ENCODE measurements around the gene FLCN. TPM values are rescaled to one million over a fixed set of nuclear protein-coding genes. Genes with fewer than 3 reads are reported as not detected.
"Not testable (repeated sequence)": the region's sequence is repeated elsewhere in the genome, so short reads cannot be mapped to it uniquely, and the experiment has no call there.

FLCN gene
- polyA plus RNA-seq, 3 donors: 20.8 to 23.0 (median 22.5) TPM

DNA sequence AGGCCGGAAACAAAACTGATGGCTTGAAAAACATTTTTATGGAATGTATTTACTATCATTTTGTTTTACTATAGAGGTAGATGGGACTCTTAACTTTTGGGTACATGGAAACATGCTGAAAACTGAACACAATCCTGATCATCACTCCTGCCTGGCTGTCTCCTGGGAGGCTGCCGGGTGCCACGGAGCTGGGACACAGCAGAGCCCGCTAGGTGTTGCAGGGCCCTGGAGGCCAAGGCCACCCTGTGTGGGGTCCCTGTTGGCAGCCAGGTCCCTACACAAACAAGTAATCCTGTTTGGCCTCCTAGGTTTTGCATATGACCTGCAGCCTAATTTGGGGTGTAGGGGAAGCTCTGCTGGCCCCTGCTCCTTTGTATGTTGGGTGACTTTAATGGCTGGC, 48.4 kb downstream of the FLCN start:
- no peak for DNase-seq (ENCODE audit: low read depth in 3 of 3, low spot score in 2 of 3)

DNA sequence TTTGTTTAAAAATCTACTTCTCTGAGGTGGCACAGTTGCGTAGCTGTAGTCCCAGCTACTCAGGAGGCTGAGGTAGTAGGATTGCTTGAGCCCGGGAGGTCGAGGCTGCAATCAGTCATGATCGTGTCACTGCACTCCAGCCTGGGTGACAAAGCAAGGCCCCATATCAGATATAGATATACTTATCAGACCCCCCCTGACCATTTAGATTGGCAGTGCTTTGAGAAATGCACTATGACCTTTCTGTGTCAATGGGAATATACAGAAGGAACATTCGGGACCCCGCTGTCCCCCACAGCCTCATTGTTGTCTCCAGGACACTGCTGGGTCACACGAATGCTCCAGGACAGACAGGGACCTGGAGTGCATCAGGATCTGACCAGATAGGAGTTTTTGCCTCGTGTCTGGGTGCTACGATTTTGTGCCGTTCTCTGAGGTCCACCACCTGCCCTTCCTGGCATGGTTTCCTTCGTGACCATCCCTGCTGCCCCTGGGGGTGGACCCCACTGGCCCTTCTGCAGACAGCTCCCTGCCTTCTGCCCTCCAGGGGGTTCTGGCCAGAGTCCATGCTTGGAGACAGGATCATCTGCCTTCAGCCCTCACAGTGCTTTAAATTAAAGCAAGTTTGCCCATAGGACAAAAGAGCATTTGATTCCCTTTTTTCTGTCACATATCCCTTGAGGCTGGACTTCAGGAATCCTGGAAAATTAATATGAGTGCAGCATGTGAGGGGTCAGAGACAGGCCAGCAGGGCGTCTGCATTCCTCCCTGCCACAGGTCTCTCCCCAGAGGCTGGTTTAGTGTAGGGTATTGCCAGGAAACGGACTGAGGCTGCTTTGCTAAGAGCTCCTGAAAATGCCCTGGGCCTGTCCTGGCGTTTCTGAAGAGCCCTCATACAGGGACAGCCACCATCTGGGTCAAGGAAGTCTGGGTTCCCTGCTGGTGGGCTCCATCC, 50.1 kb downstream of the FLCN start:
- no peak for DNase-seq (ENCODE audit: low read depth in 3 of 3, low spot score in 2 of 3)

DNA sequence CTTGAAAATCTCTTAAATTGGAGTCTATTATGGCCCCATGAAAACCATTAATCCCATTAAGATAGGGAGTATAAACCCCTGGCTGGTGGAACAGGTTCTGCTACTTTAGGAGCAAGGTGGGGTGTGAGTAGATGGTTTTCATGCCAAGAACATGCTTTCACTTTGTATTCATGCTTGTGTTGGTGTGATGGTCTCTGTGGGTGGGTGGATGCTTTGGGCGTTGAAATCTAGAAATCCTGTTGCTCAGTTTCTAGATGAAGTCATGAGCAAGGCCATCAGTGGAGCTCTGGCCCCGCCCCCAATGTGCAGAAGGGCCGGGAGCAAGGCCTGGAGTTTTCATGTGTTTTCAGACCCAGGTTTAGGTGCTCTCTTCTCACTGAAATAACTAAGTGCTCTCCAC, 50.9 kb downstream of the FLCN start:
- no peak for DNase-seq (ENCODE audit: low read depth in 3 of 3, low spot score in 2 of 3)

DNA sequence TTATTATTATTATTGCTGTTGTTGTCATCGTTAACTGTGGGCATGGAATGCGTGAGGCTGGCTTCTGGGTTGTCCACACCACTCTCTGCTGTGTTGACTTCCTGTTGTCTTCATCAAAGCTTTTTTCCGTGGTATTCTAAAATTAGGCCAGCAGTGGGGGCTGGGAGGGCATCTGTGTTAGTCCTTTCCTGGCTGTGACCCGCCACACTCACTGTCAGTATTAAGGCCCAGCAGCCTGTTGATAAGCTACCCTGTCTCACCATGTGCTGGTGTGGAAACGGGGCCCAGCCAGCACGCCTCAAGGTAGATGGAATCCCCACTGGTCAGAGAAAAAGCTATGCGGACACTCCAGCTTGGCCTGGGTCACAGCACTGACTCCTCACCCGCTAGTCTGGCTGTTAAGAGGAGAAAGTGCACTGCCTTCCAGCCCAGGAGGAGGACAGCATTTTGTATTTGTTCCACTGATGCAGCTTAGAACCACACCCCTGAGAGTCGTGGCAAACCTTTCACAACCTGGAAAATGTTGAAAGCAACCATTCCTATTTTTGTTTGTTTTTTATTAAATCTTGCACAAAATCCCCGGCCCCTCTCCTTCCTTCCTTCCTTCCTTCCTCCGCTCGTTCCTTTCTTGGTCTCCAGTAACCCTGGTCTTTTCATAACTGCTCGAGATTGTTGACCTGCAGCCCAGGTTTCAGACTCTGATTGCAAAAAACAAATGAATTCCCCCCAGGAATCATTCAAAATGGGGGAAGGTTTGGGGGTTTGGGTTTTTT, 51.8 kb downstream of the FLCN start:
- not testable (repeated sequence) for DNase-seq (ENCODE audit: low read depth in 3 of 3, low spot score in 2 of 3)

DNA sequence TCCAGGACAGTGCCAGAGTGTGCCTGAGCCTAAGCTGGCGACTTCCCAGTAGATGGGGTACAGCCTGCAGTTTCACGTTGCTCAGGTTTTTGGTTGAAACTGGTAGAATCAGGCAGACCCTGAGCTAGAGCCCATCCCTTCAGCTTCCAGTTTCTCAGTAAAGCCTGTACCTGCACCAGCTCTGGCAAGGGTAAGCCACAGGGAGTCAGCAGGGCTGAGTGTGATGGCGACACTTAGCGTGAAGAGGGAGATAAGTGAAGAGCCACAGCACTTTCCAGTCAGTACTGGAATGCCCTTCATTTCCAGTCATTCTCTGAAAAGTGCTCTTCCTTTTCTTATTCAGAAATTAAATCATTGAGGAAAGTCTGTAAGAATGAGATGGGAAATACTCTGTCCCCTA, 53.2 kb downstream of the FLCN start:
- DNase-seq (ENCODE audit: low read depth in 3 of 3, low spot score in 2 of 3): no peak

DNA sequence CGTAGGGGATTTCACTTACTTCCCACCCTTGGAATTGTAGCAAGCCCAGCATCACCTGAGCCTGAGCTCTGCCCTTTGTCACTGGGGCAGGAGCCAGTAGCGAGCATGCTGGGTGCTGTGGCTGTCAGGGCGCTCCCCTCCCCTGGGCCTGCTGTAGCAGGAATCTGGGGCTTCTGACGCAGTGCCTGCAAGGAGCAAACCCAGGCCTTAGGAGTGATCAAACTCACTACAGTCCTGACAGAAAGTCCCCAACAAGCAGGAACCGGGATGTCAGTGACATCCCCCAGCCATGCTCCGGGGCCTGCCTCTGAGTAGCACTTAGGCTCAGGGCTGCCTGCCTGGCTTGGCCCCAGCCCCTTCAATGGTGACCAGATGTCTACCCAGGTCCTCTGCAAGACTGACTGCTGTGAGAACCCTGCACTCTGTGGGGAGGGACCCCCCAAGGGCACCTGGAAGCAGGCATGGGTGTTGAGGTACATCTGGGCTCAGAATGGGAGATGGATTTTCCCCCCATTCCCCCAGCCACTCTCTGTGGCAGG, 54.3 kb downstream of the FLCN start:
- no peak for DNase-seq (ENCODE audit: low read depth in 3 of 3, low spot score in 2 of 3)

DNA sequence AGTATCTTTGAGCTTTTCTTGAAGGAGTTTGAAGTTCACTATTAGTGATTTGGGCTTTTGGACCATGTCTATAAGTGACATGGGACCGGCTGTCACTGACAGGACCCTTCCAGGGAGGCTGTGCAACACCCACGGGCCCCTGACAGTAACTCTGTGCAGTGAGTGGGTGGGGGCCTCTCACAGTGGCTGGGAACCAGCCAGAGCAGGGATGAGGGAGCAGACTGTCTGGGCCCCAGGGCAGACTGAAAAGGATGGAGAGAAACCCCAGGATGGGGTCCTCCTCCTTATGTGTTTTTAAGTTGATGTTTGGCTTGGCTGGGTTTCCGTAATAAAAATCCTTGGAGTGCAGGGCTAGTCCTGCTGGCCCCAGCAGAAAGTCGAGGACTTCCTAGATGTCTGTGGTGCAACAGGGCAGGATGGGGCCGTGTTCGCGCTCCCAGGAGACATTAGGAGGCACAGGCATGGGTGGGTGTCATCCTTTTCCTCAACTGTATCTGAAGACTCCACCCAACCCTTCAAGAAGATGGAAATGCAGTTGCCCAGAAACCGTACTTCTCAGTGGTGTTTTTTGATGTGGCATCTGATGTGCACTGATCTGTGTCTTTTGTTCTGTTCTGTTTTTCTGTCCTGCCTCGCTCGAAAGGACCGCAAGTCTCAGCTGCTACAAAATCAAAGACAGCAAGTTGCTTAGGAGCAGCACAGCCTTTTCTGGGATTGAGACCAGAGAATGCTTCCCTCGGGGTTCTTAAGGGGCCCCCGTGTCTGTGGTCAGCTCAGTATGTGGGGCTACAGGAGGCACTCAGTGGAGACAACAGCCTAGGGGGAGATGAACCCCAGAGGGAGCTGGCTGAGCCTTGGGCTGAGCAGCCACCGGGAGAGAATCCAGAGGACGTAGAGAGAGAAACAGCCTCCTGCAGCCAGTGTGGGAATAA, 55.0 kb downstream of the FLCN start:
- no peak for DNase-seq (ENCODE audit: low read depth in 3 of 3, low spot score in 2 of 3)

DNA sequence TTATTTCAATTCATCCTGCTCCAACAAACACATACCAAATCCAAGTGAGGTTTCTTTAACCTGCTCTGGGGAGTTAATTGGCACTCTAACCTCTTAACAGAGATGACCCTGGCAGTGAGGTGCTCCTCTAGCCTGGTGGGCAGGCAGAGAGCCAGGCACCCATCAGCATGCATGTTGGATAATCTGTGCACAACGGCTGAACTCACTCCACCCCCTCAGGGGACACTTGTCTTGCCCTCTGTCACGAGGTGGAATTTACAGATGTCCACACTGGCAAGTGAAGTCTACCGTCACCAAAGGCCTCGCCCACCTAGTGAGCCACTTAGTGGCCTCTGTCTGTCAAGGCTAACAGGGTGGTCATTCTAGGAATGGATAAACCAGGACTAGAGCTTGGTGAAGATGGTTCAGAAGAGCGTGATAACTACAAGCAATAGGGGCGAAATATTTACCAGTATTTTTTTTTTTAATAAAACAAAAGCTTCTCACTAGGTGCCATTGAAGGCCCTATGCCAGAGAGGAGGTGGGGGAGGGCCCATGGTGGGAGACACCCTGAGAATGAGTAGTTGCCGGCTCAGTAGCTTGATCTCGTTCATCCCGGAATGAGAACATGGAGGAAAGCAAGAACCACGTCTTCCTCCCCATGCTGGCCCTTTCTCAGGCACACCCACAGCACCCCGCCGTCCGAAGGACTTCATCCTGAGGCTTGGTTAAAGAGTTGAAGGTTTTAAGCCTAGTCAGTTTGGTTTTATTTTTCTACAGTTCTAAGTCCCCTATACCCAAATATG, 56.0 kb downstream of the FLCN start:
- DNase-seq (ENCODE audit: low read depth in 3 of 3, low spot score in 2 of 3): no peak

DNA sequence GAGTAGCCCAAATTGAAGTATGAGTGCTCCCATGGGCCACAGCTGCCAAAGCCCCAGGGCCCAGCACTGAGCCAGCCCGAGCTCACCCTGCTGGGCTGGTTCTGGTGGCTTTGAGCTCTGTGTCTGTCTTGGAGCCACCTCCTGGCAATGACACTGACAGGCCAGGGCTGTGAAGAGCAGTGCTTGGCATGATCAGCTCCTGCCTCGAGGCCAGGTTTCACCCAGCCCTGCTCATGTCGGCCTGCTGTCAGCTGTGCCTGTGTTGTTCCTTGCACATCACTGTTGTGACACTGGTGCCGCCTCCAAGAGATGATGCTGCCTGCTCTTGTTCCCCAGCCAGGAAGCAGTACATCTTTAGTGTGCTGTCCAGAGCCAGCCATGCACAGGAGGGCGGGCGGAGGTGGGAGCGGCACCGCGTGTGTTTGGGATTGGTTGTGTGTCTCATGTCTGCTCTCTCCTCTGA, 56.8 kb downstream of the FLCN start:
- DNase-seq (ENCODE audit: low read depth in 3 of 3, low spot score in 2 of 3): no peak

DNA sequence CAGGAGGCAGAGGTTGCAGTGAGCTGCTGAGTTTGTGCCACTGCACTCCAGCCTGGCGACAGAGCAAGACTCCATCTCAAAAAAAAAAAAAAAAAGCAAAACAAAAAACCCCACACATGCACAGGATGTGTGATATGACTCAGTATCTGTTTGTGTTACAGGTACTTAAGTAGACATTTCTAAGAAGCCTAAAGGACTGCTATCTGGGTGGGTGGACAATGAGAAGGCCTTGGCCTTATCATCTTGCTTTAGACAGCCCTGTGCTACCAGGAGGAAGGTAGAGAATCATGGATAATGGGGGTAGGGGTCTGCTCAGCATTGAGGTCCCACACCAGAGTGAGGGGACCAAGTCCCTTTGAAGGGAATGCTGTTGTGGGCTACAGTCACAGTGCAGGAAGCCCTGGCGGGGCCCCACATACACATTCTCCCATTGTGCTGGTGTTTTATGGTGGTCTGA, 57.6 kb downstream of the FLCN start:
- no peak for DNase-seq (ENCODE audit: low read depth in 3 of 3, low spot score in 2 of 3)

DNA sequence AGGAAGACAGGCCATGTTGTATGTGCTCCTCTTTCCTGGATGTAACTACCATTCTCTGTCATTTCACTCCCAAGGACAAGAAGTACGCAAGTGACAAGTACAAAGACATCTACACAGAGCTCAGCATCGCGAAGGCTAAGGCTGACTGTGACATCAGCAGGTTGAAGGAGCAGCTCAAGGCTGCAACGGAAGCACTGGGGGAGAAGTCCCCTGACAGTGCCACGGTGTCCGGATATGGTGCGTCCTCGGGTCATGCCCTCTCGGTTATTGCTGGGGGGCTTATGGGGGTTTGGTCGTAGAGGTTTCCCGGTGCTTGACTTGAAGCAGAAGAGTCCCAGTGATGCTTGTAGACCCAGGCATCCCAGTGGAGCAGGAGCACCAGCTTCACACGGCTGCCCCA, 59.8 kb downstream of the FLCN start:
- DNase-seq (ENCODE audit: low read depth in 3 of 3, low spot score in 2 of 3): no peak

DNA sequence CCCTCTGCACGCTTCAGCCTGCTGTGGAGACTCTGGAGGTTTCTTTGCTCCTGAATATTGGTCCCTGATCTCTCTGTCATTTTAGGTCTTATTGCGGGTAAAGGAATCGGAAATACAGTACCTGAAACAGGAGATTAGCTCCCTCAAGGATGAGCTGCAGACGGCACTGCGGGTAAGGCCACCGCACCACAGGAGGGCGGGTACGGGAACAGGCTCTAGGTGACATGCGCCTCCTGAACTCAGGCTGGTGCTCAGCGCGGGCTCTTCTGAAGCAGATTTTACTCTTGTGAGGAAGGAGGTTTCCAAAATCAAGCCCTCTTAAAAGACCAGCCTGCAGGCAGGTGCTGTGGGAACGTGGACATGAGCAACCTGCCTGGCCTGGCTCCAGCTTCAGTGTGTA, 60.6 kb downstream of the FLCN start:
- no peak for DNase-seq (ENCODE audit: low read depth in 3 of 3, low spot score in 2 of 3)

DNA sequence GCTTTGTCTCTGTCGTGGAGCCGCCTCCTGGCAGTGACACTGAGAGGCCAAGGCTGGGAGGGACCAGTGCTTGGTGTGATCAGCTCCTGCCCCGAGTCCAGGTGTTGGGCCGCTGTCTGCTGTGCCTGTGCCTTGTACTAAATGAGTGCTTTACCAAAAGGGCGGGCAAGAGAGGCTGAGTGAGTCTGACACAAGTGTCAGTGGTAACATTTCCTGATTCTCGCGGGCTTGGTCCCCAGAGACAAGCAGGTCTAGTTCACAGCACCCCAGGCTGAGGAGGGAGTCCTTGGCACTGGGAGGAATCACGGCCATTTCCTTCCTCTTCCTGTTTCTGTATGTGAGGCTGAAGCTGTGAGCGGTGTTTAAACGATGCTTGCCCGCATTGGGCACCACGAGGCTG, 61.1 kb downstream of the FLCN start:
- DNase-seq (ENCODE audit: low read depth in 3 of 3, low spot score in 2 of 3): no peak

DNA sequence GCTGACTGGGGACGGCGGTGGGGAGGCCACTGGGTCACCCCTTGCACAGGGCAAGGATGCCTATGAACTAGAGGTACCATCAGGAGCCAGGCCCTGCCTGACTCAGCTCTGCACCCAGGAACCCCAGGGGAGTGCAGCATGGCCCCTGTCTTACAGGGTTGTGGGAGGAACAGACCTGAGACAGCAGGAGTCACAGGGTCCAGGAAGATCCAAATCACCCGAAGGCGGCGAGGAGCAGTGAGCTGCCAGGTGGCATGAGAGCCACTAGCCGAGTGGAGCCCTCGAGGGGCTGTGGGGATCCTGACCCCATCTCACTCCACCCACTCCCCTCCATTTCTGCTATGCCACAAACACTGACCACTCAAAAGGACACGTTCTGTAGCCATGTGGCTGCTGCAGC, 61.6 kb downstream of the FLCN start:
- no peak for DNase-seq (ENCODE audit: low read depth in 3 of 3, low spot score in 2 of 3)

DNA sequence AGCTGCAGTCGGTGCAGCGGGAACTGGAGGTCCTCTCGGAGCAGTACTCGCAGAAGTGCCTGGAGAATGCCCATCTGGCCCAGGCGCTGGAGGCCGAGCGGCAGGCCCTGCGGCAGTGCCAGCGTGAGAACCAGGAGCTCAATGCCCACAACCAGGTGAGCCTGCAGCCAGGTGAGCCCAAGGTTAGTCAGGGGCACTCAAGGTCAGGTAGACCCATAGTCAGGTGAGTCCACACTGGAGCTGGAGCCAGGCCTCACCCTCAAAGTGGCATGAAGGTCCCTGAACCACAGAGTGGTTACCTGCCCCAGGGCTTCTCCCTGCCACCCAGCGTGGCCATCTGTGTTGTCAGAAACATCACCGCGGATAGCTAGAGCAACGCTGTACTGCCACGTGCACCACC, 63.0 kb downstream of the FLCN start:
- DNase-seq (ENCODE audit: low read depth in 3 of 3, low spot score in 2 of 3): no peak

DNA sequence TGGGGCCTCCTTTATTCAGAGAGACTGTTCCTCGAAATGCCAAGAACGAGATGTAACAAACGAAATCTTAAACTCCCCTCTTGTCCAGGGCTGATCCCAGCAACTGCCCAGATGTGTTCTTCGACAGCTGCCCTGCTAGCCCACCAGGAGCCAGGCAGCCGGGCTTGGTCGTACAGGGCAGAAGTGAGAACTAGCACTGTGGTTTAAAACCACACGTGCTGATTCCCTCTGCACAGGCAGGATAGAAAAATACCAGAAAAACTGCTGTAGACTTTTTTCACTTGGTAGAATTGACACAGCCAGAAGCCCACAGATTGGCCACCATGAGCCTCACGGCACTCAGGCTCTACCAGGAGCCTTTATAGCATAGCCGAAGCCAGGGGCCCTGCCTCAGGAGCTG, 64.0 kb downstream of the FLCN start:
- no peak for DNase-seq (ENCODE audit: low read depth in 3 of 3, low spot score in 2 of 3)

DNA sequence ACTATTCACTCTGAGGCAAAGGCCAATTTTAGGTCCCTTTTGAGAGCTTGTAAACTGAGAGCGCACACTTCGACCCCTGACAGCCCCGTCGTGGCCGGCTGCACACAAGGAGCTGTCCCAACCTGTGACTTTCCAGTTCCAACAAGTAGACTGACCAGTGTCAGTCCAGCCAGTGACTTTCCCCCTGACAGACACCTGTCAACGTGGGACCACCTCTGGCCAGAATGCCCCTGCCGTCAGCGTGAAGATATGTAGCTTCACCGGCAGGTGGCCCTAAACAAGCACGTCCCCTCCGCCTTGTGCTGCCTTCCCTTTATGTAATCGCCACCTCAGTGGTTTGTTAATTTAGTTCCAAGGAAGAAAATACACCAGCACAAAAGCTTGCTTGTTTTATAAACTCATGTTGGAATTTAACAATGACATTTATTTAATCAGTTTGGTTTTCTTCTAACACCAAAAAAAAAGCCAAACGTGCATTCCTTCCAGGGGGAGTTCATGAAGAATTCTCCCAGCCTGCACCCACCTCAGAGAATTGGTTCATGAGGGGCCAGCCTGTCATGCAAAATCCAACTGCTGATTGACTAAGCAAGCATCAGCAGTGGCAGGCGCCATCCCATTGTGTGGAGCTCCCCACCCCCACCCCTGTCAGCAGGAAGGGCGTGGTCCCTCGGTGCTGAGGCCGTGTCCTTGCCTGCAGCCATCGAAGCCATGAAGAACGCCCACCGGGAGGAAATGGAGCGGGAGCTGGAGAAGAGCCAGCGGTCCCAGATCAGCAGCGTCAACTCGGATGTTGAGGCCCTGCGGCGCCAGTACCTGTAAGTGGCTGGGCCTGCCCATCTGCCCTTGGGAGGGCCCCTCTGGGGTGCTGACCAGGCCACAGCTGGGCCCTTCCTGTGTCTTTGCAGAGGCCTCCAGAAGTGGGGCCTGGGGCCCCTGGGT, 64.7 kb downstream of the FLCN start:
- no peak for DNase-seq (ENCODE audit: low read depth in 3 of 3, low spot score in 2 of 3)

DNA sequence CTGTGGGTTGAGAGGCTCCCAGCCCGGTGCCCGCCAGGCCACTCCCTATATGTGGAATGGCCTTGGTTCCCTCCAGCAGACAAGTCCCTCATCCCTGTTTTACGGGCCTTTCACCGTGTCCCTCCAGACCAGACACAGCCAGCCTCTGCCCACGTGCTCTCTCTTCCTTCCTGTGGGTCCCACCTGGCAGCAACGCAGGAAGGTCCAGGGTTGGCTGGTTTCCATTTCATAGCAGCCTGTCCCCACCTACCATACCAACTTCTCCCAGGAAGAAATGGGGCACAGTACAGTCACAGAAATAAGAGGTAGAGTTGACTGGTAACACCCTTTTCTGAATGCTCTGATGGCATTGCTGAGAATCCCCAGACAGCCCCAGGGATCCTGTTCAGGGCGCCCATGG, 65.8 kb downstream of the FLCN start:
- no peak for DNase-seq (ENCODE audit: low read depth in 3 of 3, low spot score in 2 of 3)

All from right renal cortex interstitium (tissue), 3 donors.